ENCODE results near the gene INO80D.
A peak's percentile ranks its signal among the peaks of the same experiment; 100 is the strongest.
"Not testable (repeated sequence)": the region's sequence is repeated elsewhere in the genome, so short reads cannot be mapped to it uniquely, and the experiment has no call there.

INO80D gene

GRCh38 chr2:205989271-205990071 lies 96.5 kb downstream of the INO80D start:
- DNase-seq (ENCODE audit: extremely low spot score), result no peak
- ChIA-PET POLR2A (no interaction called here), CTCF (interaction anchor here (1.9 kb wide), 1 partner anchor 10 kb away, joined by 5 read pairs; no protein-coding TSS in a partner anchor)
- no peak for TF ChIP-seq CTCF (IDR thresholded peaks at IDR 0.05; ENCODE audit: control extremely low read depth, extremely low read depth, low read depth, missing control alignments)

DNA sequence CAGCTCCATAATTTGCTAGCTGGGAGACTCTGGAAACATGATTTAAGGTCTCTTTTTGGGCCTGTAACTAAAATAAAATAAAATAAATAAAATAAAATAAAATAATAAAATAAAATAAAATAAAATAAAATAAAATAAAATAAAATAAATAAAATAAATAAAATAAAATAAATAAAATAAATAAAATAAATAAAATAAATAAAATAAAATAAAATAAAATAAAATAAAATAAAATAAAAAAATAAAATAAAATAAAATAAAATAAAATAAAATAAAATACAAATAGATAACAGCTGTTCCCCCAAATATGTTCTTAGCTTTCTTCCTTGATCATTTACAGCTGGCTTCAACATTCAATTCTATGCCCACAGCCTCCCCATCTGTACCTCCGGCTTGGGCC lies 97.3 kb downstream of the INO80D start:
- POLR2A ChIA-PET; DNase-seq (ENCODE audit: extremely low spot score): not testable (repeated sequence)
- CTCF ChIA-PET, result interaction anchor here (0.8 to 1.9 kb wide), 2 partner anchors 10 to 31 kb away, joined by 3 to 5 read pairs; no protein-coding TSS in a partner anchor

GRCh38 chr2:205988274-205988673 lies 97.7 kb downstream of the INO80D start:
- ChIA-PET POLR2A (no interaction called here), CTCF (interaction anchor here (0.8 to 1.9 kb wide), 3 partner anchors 9 to 31 kb away, joined by 3 to 5 read pairs (median 4); no protein-coding TSS in a partner anchor)
- TF ChIP-seq CTCF (IDR thresholded peaks at IDR 0.05; ENCODE audit: control extremely low read depth, extremely low read depth, low read depth, missing control alignments), result no peak
- no peak for DNase-seq (ENCODE audit: extremely low spot score)

DNA sequence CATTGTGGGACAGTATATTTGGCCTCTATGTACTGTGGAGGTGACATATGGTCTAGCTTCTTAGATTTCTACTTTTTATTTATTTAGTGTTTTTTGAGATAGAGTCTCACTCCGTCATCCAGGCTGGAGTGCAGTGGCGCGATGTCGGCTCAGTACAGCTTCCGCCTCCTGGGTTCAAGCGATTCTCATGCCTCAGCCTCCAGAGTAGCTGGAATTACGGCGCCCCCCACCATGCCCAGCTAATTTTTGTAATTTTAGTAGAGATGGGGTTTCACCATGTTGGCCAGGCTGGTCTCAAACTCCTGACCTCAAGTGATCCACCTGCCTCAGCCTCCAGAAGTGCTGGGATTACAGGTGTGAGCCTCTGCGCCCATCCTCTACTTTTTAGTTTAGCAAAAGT lies 99.6 kb downstream of the INO80D start:
- POLR2A ChIA-PET; DNase-seq (ENCODE audit: extremely low spot score): not testable (repeated sequence)
- CTCF ChIA-PET, result interaction anchor here (1.0 to 1.3 kb wide), 4 partner anchors 9 to 23 kb away, joined by 4 to 6 read pairs (median 4); no protein-coding TSS in a partner anchor

DNA sequence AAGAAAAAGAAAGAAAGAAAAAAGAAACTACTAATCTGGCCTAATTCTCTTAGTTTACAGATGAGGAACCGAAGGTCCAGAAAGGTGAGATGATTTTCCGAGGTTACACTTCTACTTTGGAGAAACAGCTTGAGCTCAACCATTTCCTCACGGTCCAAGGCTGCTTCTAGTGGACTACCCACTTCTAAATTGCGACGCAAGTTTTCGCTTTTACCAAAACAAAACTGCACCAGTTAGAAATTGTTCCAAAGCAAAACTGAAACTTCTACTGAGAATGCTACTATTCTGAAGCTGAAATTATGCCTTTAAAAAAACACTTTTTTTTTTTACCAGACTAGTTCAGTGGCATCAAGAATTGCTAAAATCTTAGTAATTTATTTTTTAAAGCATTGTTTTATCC lies 101.6 kb downstream of the INO80D start:
- TF ChIP-seq CTCF (IDR thresholded peaks at IDR 0.05; ENCODE audit: control extremely low read depth, extremely low read depth, low read depth, missing control alignments), result no peak
- POLR2A ChIA-PET, result interaction anchor here (0.7 kb wide), 1 partner anchor 682 kb away, joined by 3 read pairs; no protein-coding TSS in a partner anchor
- CTCF ChIA-PET, result no interaction called here
- peak; percentile 68 for DNase-seq (ENCODE audit: extremely low spot score)

DNA sequence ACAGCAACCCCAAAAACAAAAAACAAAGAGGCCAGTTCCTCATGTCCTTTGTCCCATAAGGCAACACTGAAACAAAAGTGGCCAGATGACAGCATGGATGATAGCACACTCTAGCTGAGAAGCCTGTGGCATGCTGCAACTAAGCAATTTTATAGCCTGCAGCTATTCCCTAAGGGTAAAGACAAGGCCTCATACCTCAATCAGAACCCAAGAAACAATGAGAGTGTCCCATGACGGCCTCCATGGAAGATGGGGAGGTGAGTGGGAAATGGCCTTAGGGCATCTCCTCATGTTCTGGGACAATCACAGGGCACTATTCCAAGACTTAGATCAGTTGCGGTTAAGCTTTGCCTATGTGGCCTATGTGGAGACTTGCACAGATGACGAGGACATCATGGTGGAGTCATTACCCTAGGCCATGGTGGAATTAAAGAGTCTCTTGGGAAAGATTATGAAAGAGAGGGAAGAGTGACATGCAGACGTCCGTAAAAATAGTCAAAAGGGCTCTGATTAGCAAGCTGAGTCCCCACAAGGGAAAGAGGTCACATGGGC lies 103.1 kb downstream of the INO80D start:
- ChIA-PET CTCF (interaction anchor here (1.6 kb wide), 1 partner anchor 12 kb away, joined by 3 read pairs; no protein-coding TSS in a partner anchor), POLR2A (no interaction called here)
- TF ChIP-seq CTCF (IDR thresholded peaks at IDR 0.05; ENCODE audit: control extremely low read depth, extremely low read depth, low read depth, missing control alignments), result no peak
- DNase-seq (ENCODE audit: extremely low spot score), result no peak

GRCh38 chr2:205978728-205979127 lies 107.2 kb downstream of the INO80D start:
- CTCF ChIA-PET, result interaction anchor here (1.2 to 1.8 kb wide), 2 partner anchors 10 kb away, joined by 3 to 5 read pairs; no protein-coding TSS in a partner anchor
- DNase-seq (ENCODE audit: extremely low spot score); POLR2A ChIA-PET: not testable (repeated sequence)

DNA sequence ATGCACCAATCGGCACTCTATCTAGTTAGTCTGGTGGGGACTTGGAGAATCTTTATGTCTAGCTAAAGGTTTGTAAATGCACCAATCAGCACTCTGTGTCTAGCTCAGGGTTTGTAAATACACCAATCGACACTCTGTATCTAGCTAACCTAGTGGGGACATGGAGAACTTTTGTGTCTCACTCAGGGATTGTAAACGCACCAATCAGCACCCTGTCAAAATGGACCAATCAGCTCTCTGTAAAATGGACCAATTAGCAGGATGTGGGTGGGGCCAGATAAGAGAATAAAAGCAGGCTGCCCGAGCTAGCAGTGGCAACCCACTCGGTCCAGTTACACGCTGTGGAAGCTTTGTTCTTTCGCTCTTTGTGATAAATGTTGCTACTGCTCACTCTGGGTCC lies 108.3 kb downstream of the INO80D start:
- POLR2A ChIA-PET; DNase-seq (ENCODE audit: extremely low spot score): not testable (repeated sequence)
- CTCF ChIA-PET, result interaction anchor here (1.2 kb wide), 1 partner anchor 9 kb away, joined by 3 read pairs; no protein-coding TSS in a partner anchor

DNA sequence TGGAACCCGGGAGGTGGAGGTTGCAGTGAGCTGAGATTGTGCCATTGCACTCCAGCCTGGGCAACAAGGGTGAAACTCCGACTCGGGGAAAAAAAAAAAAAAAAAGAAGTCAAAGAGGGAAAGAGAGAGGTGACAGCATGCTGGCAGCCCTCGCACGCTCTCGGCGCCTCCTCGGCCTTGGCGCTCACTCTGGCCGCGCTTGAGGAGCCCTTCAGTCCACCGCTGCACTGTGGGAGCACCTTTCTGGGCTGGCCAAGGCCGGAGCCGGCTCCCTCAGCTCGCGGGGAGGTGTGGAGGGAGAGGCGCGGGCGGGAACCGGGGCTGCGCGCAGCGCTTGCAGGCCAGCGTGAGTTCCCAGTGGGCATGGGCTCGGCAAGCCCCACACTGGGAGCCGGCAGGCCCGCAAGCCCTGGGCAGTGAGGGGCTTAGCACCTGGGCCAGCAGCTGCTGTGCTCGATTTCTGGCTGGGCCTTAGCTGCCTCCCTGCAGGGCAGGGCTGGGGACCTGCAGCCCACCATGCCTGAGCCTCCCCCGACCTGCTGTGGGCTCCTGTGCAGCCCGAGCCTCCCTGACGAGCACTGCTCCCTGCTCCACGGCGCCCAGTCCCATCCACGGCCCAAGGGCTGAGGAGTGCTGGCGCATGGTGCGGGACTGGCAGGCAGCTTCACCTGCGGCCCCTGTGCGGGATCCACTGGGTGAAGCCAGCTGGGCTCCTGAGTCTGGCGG lies 108.9 kb downstream of the INO80D start:
- DNase-seq (ENCODE audit: extremely low spot score); POLR2A ChIA-PET; CTCF ChIA-PET: not testable (repeated sequence)

All from GM10248 (cell line).